ENCODE measurements around the gene ELP6. TPM values are rescaled to one million over a fixed set of nuclear protein-coding genes. Genes with fewer than 3 reads are reported as not detected.
"Not testable (repeated sequence)": the region's sequence is repeated elsewhere in the genome, so short reads cannot be mapped to it uniquely, and the experiment has no call there.

The ELP6 gene
- total and polyA plus RNA-seq, 5 experiments from 2014 or later, result 29.9 to 41.9 (median 33.8) TPM

DNA sequence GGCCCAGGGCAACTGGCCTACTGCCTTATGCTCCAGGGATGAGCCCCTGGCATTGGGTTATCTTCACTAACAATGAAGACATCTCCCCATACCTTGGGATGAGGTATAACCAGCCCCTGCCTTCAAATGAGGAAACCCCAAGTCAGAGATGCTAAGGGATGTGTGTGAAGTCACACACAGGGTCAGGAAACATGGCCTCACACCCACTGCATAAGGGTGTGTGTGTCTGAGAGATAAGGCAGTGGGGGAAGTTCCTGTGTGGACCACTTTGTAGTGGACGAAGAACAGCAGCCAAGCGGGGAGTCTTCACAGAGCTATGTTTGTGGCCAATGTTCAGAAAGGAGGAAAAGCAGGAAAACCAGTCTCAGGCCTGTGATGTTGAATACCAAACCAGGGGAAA lies 10.5 kb downstream of the ELP6 start:
- no peak for ATAC-seq
- Mint-ChIP-seq H3K4me1 (peaks cover 0 to 11% (median 5%) of the 10 kb centered on the region in 4 donors), H3K27me3 (no peaks in the 10 kb centered on the region), H3K4me3 (no peak overlapping the region), H3K27ac (peak overlapping the region in 2 of 10 donors; percentile 35 to 69), H3K9me3 (no peaks in the 10 kb centered on the region), H3K36me3 (peaks cover 10 to 84% (median 23%) of the 10 kb centered on the region in 3 donors)
- DNase-seq, result no peak
- POLR2A ChIA-PET, result no interaction called here

GRCh38 chr3:47496892-47497291 lies 16.6 kb downstream of the ELP6 start:
- no peak overlapping the region for H3K27ac Mint-ChIP-seq
- POLR2A ChIA-PET, result no interaction called here
- no peaks in the 10 kb centered on the region for H3K27me3 Mint-ChIP-seq
- no peak for DNase-seq
- ATAC-seq, result no peak
- peaks cover 10 to 77% (median 18%) of the 10 kb centered on the region in 3 donors for H3K36me3 Mint-ChIP-seq
- no peak overlapping the region for H3K4me3 Mint-ChIP-seq
- peaks cover 0 to 11% (median 3%) of the 10 kb centered on the region in 4 donors for H3K4me1 Mint-ChIP-seq
- no peaks in the 10 kb centered on the region for H3K9me3 Mint-ChIP-seq

- peaks cover 10 to 67% (median 16%) of the 10 kb centered on the region in 3 donors for H3K36me3 Mint-ChIP-seq
- H3K4me3 Mint-ChIP-seq, result no peak overlapping the region
- ATAC-seq (no peak), DNase-seq (no peak)
- H3K4me1 Mint-ChIP-seq, result peaks cover 0 to 10% (median 2%) of the 10 kb centered on the region in 4 donors
- H3K9me3 Mint-ChIP-seq, result no peaks in the 10 kb centered on the region
- H3K27ac Mint-ChIP-seq, result peak overlapping the region in 2 of 10 donors; percentile 14 to 21
- POLR2A ChIA-PET, result no interaction called here
- no peaks in the 10 kb centered on the region for H3K27me3 Mint-ChIP-seq
Observed at GRCh38 chr3:47495886-47496285, 17.6 kb downstream of the ELP6 start.

- ATAC-seq (no peak), DNase-seq (no peak)
- Mint-ChIP-seq H3K9me3 (no peaks in the 10 kb centered on the region), H3K4me3 (no peak overlapping the region), H3K4me1 (peaks cover 0 to 6% (median 2%) of the 10 kb centered on the region in 4 donors), H3K36me3 (peaks cover 10 to 63% (median 11%) of the 10 kb centered on the region in 3 donors), H3K27me3 (no peaks in the 10 kb centered on the region), H3K27ac (no peak overlapping the region)
- POLR2A ChIA-PET, result no interaction called here
Observed at GRCh38 chr3:47495111-47495510, 18.4 kb downstream of the ELP6 start.

GRCh38 chr3:47491777-47492176 lies 21.7 kb downstream of the ELP6 start:
- Mint-ChIP-seq H3K27me3 (no peaks in the 10 kb centered on the region), H3K27ac (no peak overlapping the region)
- POLR2A ChIA-PET, result no interaction called here

DNA sequence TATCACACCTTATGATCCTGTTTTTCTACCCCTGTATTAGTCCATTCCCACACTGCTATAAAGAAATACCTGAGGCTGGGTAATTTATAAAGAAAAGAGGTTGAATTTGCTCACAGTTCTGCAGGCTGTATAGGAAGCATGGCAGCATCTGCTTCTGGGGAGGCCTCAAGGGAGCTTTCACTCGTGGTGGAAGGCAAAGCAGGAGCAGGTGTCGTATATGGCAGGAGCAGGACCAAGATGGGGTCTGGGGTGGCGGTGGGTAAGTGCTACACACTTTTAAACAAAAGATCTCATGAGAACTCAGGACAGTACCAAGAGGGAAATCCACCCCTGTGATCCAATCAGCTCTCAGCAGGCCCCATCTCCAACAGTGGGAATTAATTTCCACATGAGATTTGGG lies 22.3 kb downstream of the ELP6 start:
- DNase-seq, result no peak
- ATAC-seq, result no peak
- peaks cover 0 to 44% (median 0%) of the 10 kb centered on the region in 3 donors for H3K36me3 Mint-ChIP-seq
- H3K4me3 Mint-ChIP-seq, result no peak overlapping the region
- peak overlapping the region in 2 of 10 donors; percentile 33 to 34 for H3K27ac Mint-ChIP-seq
- H3K27me3 Mint-ChIP-seq, result no peaks in the 10 kb centered on the region
- H3K9me3 Mint-ChIP-seq, result no peaks in the 10 kb centered on the region
- no peaks in the 10 kb centered on the region for H3K4me1 Mint-ChIP-seq
- POLR2A ChIA-PET, result interaction anchor here (0.6 kb wide), 1 partner anchor 264 kb away, joined by 3 read pairs; no protein-coding TSS in a partner anchor

More at GRCh38 chr3:47491777-47492176, 21.7 kb downstream of the ELP6 start:
- Mint-ChIP-seq H3K36me3 (peaks cover 0 to 49% (median 0%) of the 10 kb centered on the region in 3 donors), H3K4me3 (no peak overlapping the region), H3K4me1 (no peaks in the 10 kb centered on the region), H3K9me3 (no peaks in the 10 kb centered on the region)
- DNase-seq (no peak), ATAC-seq (no peak)

DNA sequence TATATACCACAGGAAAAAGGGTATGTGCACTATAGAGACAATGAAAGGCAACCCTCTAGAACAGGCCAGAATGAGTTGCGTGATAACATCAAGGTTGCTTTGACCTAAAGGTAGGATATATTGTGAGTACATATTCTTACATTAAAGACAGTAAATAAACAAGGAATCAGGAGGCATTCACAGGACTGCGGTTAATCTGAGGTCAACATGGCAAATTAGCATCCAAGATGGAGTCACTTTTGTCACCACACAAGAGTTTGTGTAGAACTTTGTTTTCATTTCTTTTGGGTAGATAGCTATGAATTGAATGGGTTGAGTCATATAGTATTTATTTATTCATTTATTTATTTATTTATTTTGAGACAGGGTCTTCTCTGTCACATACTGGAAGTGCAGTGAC lies 26.2 kb downstream of the ELP6 start:
- Mint-ChIP-seq H3K36me3 (peaks cover 0 to 21% (median 0%) of the 10 kb centered on the region in 3 donors), H3K27me3 (no peaks in the 10 kb centered on the region), H3K4me1 (no peaks in the 10 kb centered on the region), H3K27ac (no peak overlapping the region), H3K9me3 (no peaks in the 10 kb centered on the region), H3K4me3 (no peak overlapping the region)
- DNase-seq, result no peak
- no peak for ATAC-seq
- POLR2A ChIA-PET, result interaction anchor here (0.7 kb wide), 1 partner anchor 11 kb away, joined by 3 read pairs; no protein-coding TSS in a partner anchor

- H3K27me3 Mint-ChIP-seq, result no peaks in the 10 kb centered on the region
- H3K4me3 Mint-ChIP-seq, result no peak overlapping the region
- ATAC-seq (no peak), DNase-seq (no peak)
- POLR2A ChIA-PET, result no interaction called here
- no peak overlapping the region for H3K27ac Mint-ChIP-seq
- H3K4me1 Mint-ChIP-seq, result peaks cover 0 to 2% (median 0%) of the 10 kb centered on the region in 4 donors
- H3K36me3 Mint-ChIP-seq, result peaks cover 0 to 18% (median 0%) of the 10 kb centered on the region in 3 donors
- no peaks in the 10 kb centered on the region for H3K9me3 Mint-ChIP-seq
Observed at GRCh38 chr3:47485812-47486211, 27.7 kb downstream of the ELP6 start.

- Mint-ChIP-seq H3K4me1 (peaks cover 0 to 6% (median 2%) of the 10 kb centered on the region in 4 donors), H3K27me3 (no peaks in the 10 kb centered on the region), H3K27ac (peak overlapping the region in 1 of 10 donors; percentile 39), H3K4me3 (no peak overlapping the region), H3K36me3 (peaks cover 0 to 2% (median 0%) of the 10 kb centered on the region in 3 donors), H3K9me3 (no peaks in the 10 kb centered on the region)
- POLR2A ChIA-PET, result no interaction called here
- no peak for DNase-seq
- ATAC-seq, result no peak
Observed at GRCh38 chr3:47482366-47482765, 31.1 kb downstream of the ELP6 start.

- H3K36me3 Mint-ChIP-seq, H3K4me1 Mint-ChIP-seq, ATAC-seq, H3K27ac Mint-ChIP-seq, H3K9me3 Mint-ChIP-seq, H3K27me3 Mint-ChIP-seq, DNase-seq, POLR2A ChIA-PET, H3K4me3 Mint-ChIP-seq: not testable (repeated sequence)
Observed at GRCh38 chr3:47481763-47482162, 31.7 kb downstream of the ELP6 start.

DNA sequence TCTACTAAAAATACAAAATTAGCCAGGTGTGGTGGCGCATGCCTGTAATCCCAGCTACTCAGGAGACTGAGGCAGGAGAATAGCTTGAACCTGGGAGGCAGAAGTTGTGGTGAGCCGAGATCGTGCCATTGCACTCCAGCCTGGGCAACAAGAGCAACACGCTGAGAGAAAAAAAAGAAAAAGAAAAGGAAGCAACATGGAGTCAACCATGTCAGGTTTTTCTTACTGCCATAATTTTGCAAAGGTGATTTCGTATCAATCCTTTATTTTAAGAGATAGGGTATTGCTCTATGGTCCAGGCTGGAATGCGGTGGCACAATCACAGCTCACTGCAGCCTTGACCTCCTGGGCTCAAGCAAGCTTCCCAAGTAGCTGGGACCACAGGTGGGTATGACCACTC lies 33.2 kb downstream of the ELP6 start:
- not testable (repeated sequence) for H3K27ac Mint-ChIP-seq, H3K4me3 Mint-ChIP-seq, DNase-seq, ATAC-seq, H3K36me3 Mint-ChIP-seq, H3K27me3 Mint-ChIP-seq, H3K9me3 Mint-ChIP-seq
- POLR2A ChIA-PET, result interaction anchor here (0.6 kb wide), 1 partner anchor 322 kb away, joined by 3 read pairs; no protein-coding TSS in a partner anchor
- peaks cover 4 to 20% (median 16%) of the 10 kb centered on the region in 4 donors for H3K4me1 Mint-ChIP-seq

DNA sequence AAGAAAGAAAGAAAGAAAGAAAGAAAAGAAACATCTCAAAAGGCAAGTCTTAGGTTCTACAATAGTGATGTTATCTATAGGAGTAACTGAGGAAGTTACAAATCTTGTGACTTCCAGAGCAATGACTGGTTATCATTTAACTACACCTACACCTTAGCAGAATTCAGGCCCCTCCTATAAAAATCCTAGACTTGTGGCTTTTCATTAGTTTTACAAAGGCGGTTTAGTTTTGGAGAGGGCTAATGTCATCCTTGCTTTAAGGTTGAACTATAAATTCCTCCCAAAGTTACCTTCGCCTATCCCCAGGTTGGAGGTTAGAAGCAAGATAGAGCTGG lies 33.7 kb downstream of the ELP6 start:
- DNase-seq, result no peak
- no peaks in the 10 kb centered on the region for H3K36me3 Mint-ChIP-seq
- no peak overlapping the region for H3K4me3 Mint-ChIP-seq
- H3K27ac Mint-ChIP-seq, result no peak overlapping the region
- peaks cover 9 to 24% (median 21%) of the 10 kb centered on the region in 4 donors for H3K4me1 Mint-ChIP-seq
- H3K27me3 Mint-ChIP-seq, result no peaks in the 10 kb centered on the region
- no peaks in the 10 kb centered on the region for H3K9me3 Mint-ChIP-seq
- no peak for ATAC-seq
- POLR2A ChIA-PET, result no interaction called here

GRCh38 chr3:47478022-47478421 lies 35.5 kb downstream of the ELP6 start:
- DNase-seq, result no peak
- Mint-ChIP-seq H3K4me1 (peaks cover 13 to 40% (median 36%) of the 10 kb centered on the region in 4 donors), H3K4me3 (peak overlapping the region in 6 of 10 donors; percentile 21 to 38 (median 27)), H3K27ac (peak overlapping the region in 6 of 10 donors; percentile 8 to 76 (median 57)), H3K9me3 (no peaks in the 10 kb centered on the region), H3K36me3 (no peaks in the 10 kb centered on the region), H3K27me3 (no peaks in the 10 kb centered on the region)
- ATAC-seq, result no peak
- POLR2A ChIA-PET, result interaction anchor here (0.7 kb wide), 1 partner anchor 309 kb away, joined by 3 read pairs; no protein-coding TSS in a partner anchor
